Measurements from ENCODE around the gene CDK5. TPM values are rescaled to one million over a fixed set of nuclear protein-coding genes. Genes with fewer than 3 reads are reported as not detected.

Gene CDK5
- total and polyA plus RNA-seq, 4 donors = 6.8 to 17.3 (median 9.2) TPM

- Histone ChIP-seq H3K36me3 (ENCODE audit: control insufficient read depth in 4 of 4, insufficient read depth in 4 of 4, low read length in 4 of 4) (peaks cover 0 to 5% (median 0%) of the 10 kb centered on the region in 4 donors), H3K9me3 (ENCODE audit: control insufficient read depth in 4 of 4, insufficient read depth in 3 of 4, low read length in 3 of 4) (no peaks in the 10 kb centered on the region), H3K4me3 (no peak overlapping the region), H3K27ac (ENCODE audit: low read depth in 1 of 2, low read length in 1 of 2) (peak overlapping the region in 1 of 2 donors; percentile 74), H3K4me1 (ENCODE audit: control insufficient read depth in 5 of 5, insufficient read depth in 5 of 5, low read length in 5 of 5) (peaks cover 0 to 35% (median 26%) of the 10 kb centered on the region in 5 donors), H3K27me3 (ENCODE audit: control insufficient read depth in 3 of 3, insufficient read depth in 3 of 3, low read length in 2 of 3) (no peaks in the 10 kb centered on the region), H3K9ac (ENCODE audit: insufficient read depth in 1 of 2, low read length in 2 of 2) (peak overlapping the region in 1 of 2 donors; percentile 36)
- TF ChIP-seq CTCF (IDR thresholded peaks at IDR 0.05; ENCODE audit: control extremely low read depth, extremely low read depth) = no peak
- peak; percentile 16 for ATAC-seq (ENCODE audit: insufficient read depth, low FRiP score)
- 25 to 36% methylated on average over 11 of the region's 11 CpGs for WGBS, 2 donors
- peak in 2 of 3 donors; percentile 56 to 66 for DNase-seq
Measured at GRCh38 chr7:151008143-151008510, 49.6 kb downstream of the CDK5 start.

GRCh38 chr7:151007469-151007898, 50.2 kb downstream of the CDK5 start:
- TF ChIP-seq CTCF (IDR thresholded peaks at IDR 0.05; ENCODE audit: control extremely low read depth, extremely low read depth) = no peak
- H3K4me3 ChIP-seq = no peak overlapping the region
- H3K27me3 ChIP-seq (ENCODE audit: control insufficient read depth in 3 of 3, insufficient read depth in 3 of 3, low read length in 2 of 3) = no peaks in the 10 kb centered on the region
- WGBS, 2 donors = 51 to 72% methylated on average over 6 to 7 of the region's 7 CpGs
- H3K9ac ChIP-seq (ENCODE audit: insufficient read depth in 1 of 2, low read length in 2 of 2) = no peak overlapping the region
- DNase-seq = no peak
- no peak for ATAC-seq (ENCODE audit: insufficient read depth, low FRiP score)
- no peaks in the 10 kb centered on the region for H3K9me3 ChIP-seq (ENCODE audit: control insufficient read depth in 4 of 4, insufficient read depth in 3 of 4, low read length in 3 of 4)
- peaks cover 0 to 30% (median 19%) of the 10 kb centered on the region in 5 donors for H3K4me1 ChIP-seq (ENCODE audit: control insufficient read depth in 5 of 5, insufficient read depth in 5 of 5, low read length in 5 of 5)
- peaks cover 0 to 3% (median 0%) of the 10 kb centered on the region in 4 donors for H3K36me3 ChIP-seq (ENCODE audit: control insufficient read depth in 4 of 4, insufficient read depth in 4 of 4, low read length in 4 of 4)
- H3K27ac ChIP-seq (ENCODE audit: low read depth in 1 of 2, low read length in 1 of 2) = peak overlapping the region in 1 of 2 donors; percentile 74

GRCh38 chr7:151006590-151007300, 51.0 kb downstream of the CDK5 start:
- no peak overlapping the region for H3K4me3 ChIP-seq
- WGBS, 2 donors = 77 to 92% methylated on average over 23 of the region's 23 CpGs
- no peaks in the 10 kb centered on the region for H3K9me3 ChIP-seq (ENCODE audit: control insufficient read depth in 4 of 4, insufficient read depth in 3 of 4, low read length in 3 of 4)
- H3K4me1 ChIP-seq (ENCODE audit: control insufficient read depth in 5 of 5, insufficient read depth in 5 of 5, low read length in 5 of 5) = peaks cover 0 to 29% (median 19%) of the 10 kb centered on the region in 5 donors
- no peak for DNase-seq
- no peak overlapping the region for H3K27ac ChIP-seq (ENCODE audit: low read depth in 1 of 2, low read length in 1 of 2)
- no peak for ATAC-seq (ENCODE audit: insufficient read depth, low FRiP score)
- no peak overlapping the region for H3K9ac ChIP-seq (ENCODE audit: insufficient read depth in 1 of 2, low read length in 2 of 2)
- no peaks in the 10 kb centered on the region for H3K27me3 ChIP-seq (ENCODE audit: control insufficient read depth in 3 of 3, insufficient read depth in 3 of 3, low read length in 2 of 3)
- no peak for TF ChIP-seq CTCF (IDR thresholded peaks at IDR 0.05; ENCODE audit: control extremely low read depth, extremely low read depth)
- peaks cover 0 to 4% (median 0%) of the 10 kb centered on the region in 4 donors for H3K36me3 ChIP-seq (ENCODE audit: control insufficient read depth in 4 of 4, insufficient read depth in 4 of 4, low read length in 4 of 4)

Measured in lung (tissue), 12 donors.